PC-9 (cell line): Measurements from ENCODE around the gene OR4S2. TPM values are rescaled to one million over a fixed set of nuclear protein-coding genes. Genes with fewer than 3 reads are reported as not detected.

Experiments
- BruUV-seq: library from RNA; stranded (reverse); fragments of 400-500 nt; replicated peaks from 2 replicates; lab custom pipeline; 2021; lab: Mats Ljungman, UMichigan
- CTCF ChIA-PET: fragments of 300-600 bp; sonication (Branson Sonifier 250); formaldehyde crosslinking; loops from one replicate; lab custom pipeline; 2022; ENCODE audit warnings: antibody characterized with exemption; lab: Charles Lee
- POLR2A ChIA-PET: fragments of 300-600 bp; sonication (Branson Sonifier 250); formaldehyde crosslinking; loops from one replicate; lab custom pipeline; 2022; ENCODE audit warnings: antibody characterized with exemption; ENCODE audit not compliant: unreplicated experiment; lab: Charles Lee
- DNase-seq, 2 experiments: peaks; one replicate each; pipeline versions ENCODE4 v3.0.0 to v3.0.0-alpha.2; 2015 to 2022; ENCODE audit warnings: mixed read lengths in 1 of 2
- H2AFZ ChIP-seq: fragments of 200-600 bp; sonication (generic); 2 replicates; pipeline ENCODE4 v1.8.1; 2017; ENCODE audit warnings: antibody characterized with exemption
- H3F3A ChIP-seq: fragments of 200-600 bp; sonication (generic); 2 replicates; pipeline ENCODE4 v1.8.1; 2017; ENCODE audit warnings: antibody characterized with exemption, mild to moderate bottlenecking, low read depth; ENCODE audit not compliant: insufficient read depth
- H3K27ac ChIP-seq: fragments of 200-600 bp; sonication (generic); 2 replicates; pipeline ENCODE4 v1.6.1; 2016; ENCODE audit warnings: mixed run types
- H3K27me3 ChIP-seq: fragments of 200-600 bp; sonication (generic); 2 replicates; pipeline ENCODE4 v1.6.1; 2016; ENCODE audit warnings: low read depth, mixed run types; ENCODE audit not compliant: insufficient read depth
- H3K36me3 ChIP-seq: fragments of 200-600 bp; sonication (generic); 2 replicates; pipeline ENCODE4 v1.6.1; 2016; ENCODE audit warnings: low read depth, mixed run types
- H3K4me1 ChIP-seq: fragments of 200-600 bp; sonication (generic); replicated peaks from 2 replicates; pipeline ENCODE4 v1.6.1; 2016; ENCODE audit warnings: mixed run types; ENCODE audit not compliant: insufficient read depth
- H3K4me2 ChIP-seq: fragments of 200-600 bp; sonication (generic); 2 replicates; pipeline ENCODE4 v1.6.1; 2017; ENCODE audit warnings: mixed run types
- H3K4me3 ChIP-seq: fragments of 200-600 bp; sonication (generic); 2 replicates; pipeline ENCODE4 v1.6.1; 2016; ENCODE audit warnings: mixed run types
- H3K79me2 ChIP-seq: fragments of 200-600 bp; sonication (generic); 2 replicates; pipeline ENCODE4 v1.6.1; 2017; ENCODE audit warnings: low read depth, mixed run types
- H3K9me2 ChIP-seq: fragments of 200-600 bp; sonication (generic); 2 replicates; pipeline ENCODE4 v1.8.1; 2017; ENCODE audit warnings: mild to moderate bottlenecking; ENCODE audit not compliant: insufficient read depth
- H3K9me3 ChIP-seq: fragments of 200-600 bp; sonication (generic); 2 replicates; pipeline ENCODE4 v1.8.1; 2016; ENCODE audit warnings: low read depth; ENCODE audit not compliant: insufficient read depth
- H4K20me1 ChIP-seq: fragments of 200-600 bp; sonication (generic); 2 replicates; pipeline ENCODE4 v1.8.1; 2017; ENCODE audit not compliant: insufficient read depth
- EZH2 ChIP-seq: fragments of 200-600 bp; sonication (generic); IDR thresholded peaks from 2 replicates; pipeline ENCODE4 v1.8.0; 2017; ENCODE audit warnings: antibody characterized with exemption, low read depth
- intact Hi-C: fragments of 100-400 bp; cut with micrococcal nuclease; formaldehyde crosslinking; loops from one replicate; pipeline ENCODE4 v1.10.0; 2022; ENCODE audit not compliant: unreplicated experiment
- total RNA-seq: library from RNA; stranded (reverse); gene quantifications from 2 replicates; pipeline ENCODE4 v1.2.3, GENCODE V29; 2021
- TF ChIP-seq, protein P1 (sequence below): fragments of 200-600 bp; sonication (generic); conservative IDR thresholded peaks from 2 replicates; pipeline ENCODE4 v1.6.1; 2017; ENCODE audit warnings: mixed run types, antibody characterized with exemption, mild to moderate bottlenecking, moderate library complexity

OR4S2 gene
- total RNA-seq, 1 experiment from 2014 or later, result not detected

GRCh38 chr11:55701429-55701828 is 53.3 kb downstream of the OR4S2 start:
- no peak overlapping the region; the same call in 1 of the 2 replicates for H2AFZ ChIP-seq
- no peak overlapping the region for H3K4me2 ChIP-seq
- H3K36me3 ChIP-seq, result no peaks in the 10 kb centered on the region
- no peaks in the 10 kb centered on the region for H3K79me2 ChIP-seq
- no TSS peak for BruUV-seq
- DNase-seq, result no peak
- no peak for TF ChIP-seq EZH2
- TF ChIP-seq, protein P1, sequence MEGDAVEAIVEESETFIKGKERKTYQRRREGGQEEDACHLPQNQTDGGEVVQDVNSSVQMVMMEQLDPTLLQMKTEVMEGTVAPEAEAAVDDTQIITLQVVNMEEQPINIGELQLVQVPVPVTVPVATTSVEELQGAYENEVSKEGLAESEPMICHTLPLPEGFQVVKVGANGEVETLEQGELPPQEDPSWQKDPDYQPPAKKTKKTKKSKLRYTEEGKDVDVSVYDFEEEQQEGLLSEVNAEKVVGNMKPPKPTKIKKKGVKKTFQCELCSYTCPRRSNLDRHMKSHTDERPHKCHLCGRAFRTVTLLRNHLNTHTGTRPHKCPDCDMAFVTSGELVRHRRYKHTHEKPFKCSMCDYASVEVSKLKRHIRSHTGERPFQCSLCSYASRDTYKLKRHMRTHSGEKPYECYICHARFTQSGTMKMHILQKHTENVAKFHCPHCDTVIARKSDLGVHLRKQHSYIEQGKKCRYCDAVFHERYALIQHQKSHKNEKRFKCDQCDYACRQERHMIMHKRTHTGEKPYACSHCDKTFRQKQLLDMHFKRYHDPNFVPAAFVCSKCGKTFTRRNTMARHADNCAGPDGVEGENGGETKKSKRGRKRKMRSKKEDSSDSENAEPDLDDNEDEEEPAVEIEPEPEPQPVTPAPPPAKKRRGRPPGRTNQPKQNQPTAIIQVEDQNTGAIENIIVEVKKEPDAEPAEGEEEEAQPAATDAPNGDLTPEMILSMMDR, result no peak
- no peaks in the 10 kb centered on the region for H3K9me3 ChIP-seq
- intact Hi-C loops, result no loop called here
- H3F3A ChIP-seq, result no peaks in the 10 kb centered on the region
- no peak overlapping the region for H3K27ac ChIP-seq
- H3K4me1 ChIP-seq, result no peaks in the 10 kb centered on the region
- no peaks in the 10 kb centered on the region for H3K27me3 ChIP-seq
- no peak overlapping the region for H3K4me3 ChIP-seq
- H3K9me2 ChIP-seq, result no peaks in the 10 kb centered on the region
- ChIA-PET CTCF (no interaction called here), POLR2A (no interaction called here)
- no peaks in the 10 kb centered on the region for H4K20me1 ChIP-seq

Other genes with a start within 250 kb of the OR4S2 start
- not detected in 2 replicates for gene OR4C15, start 93.9 kb upstream of the OR4S2 start, total RNA-seq
- gene OR4C16, start 76.2 kb upstream of the OR4S2 start, total RNA-seq, result not detected in 2 replicates
- gene OR4C11, start 40.7 kb upstream of the OR4S2 start, total RNA-seq, result not detected in 2 replicates
- gene OR4P4, start 13.2 kb upstream of the OR4S2 start, total RNA-seq, result not detected in 2 replicates
- gene OR4C6, start 13.9 kb downstream of the OR4S2 start, total RNA-seq, result not detected in 2 replicates
- gene OR5D13, start 125.1 kb downstream of the OR4S2 start, total RNA-seq, result not detected in 2 replicates
- gene OR5D14, start 147.2 kb downstream of the OR4S2 start, total RNA-seq, result not detected in 2 replicates
- not detected in 2 replicates for gene OR5L1, start 163.0 kb downstream of the OR4S2 start, total RNA-seq
- not detected in 2 replicates for gene OR5D18, start 171.3 kb downstream of the OR4S2 start, total RNA-seq
- gene OR5L2, start 178.9 kb downstream of the OR4S2 start, total RNA-seq, result not detected in 2 replicates
- gene OR5D16, start 190.4 kb downstream of the OR4S2 start, total RNA-seq, result not detected in 2 replicates
- not detected in 2 replicates for gene TRIM51, start 235.0 kb downstream of the OR4S2 start, total RNA-seq